ENCODE results near the gene GRK1. TPM values are rescaled to one million over a fixed set of nuclear protein-coding genes. Genes with fewer than 3 reads are reported as not detected.

The GRK1 gene
- total RNA-seq, 1 experiment from 2014 or later, result not detected

DNA sequence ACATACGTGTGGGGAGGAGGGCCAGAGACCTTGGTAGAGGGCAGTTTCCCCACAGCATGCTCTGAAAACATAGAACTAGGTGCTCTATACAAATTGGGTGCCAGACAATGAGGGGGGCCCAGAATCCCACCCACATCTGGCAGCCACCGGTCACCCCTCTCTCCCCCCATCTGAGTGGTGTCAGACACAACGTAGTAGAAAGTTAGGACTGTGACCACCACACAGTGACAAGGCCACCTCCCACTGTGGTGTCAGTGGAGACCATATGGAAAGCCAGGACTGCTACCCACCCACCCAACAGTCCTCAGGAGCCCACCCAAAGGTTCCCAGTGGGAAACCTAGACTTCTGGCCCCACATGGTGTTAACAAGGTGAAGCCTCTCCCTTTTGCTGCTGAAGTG lies 7.0 kb upstream of the GRK1 start:
- H3K79me2 ChIP-seq (ENCODE audit: low read length), result no peaks in the 10 kb centered on the region
- no peaks in the 10 kb centered on the region for H4K20me1 ChIP-seq (ENCODE audit: insufficient read depth, low read depth, low read length)
- no peaks in the 10 kb centered on the region for H3K27me3 ChIP-seq (ENCODE audit: low read length)
- peaks cover 6% of the 10 kb centered on the region; the same call in 1 of the 2 replicates for H3K9me3 ChIP-seq (ENCODE audit: low read length)
- no peak overlapping the region for H3K27ac ChIP-seq (ENCODE audit: low read length)
- no peaks in the 10 kb centered on the region for H3K4me1 ChIP-seq (ENCODE audit: low read length)
- H2AFZ ChIP-seq (ENCODE audit: low read length), result no peak overlapping the region
- H3K4me2 ChIP-seq (ENCODE audit: low read depth, low read length, poor library complexity, severe bottlenecking), result no peak overlapping the region
- H3K9me2 ChIP-seq (replicated peaks; ENCODE audit: insufficient read depth, low read length), result no peaks in the 10 kb centered on the region
- no peak overlapping the region for H3K4me3 ChIP-seq (ENCODE audit: low read length)
- no peaks in the 10 kb centered on the region for H3K36me3 ChIP-seq (ENCODE audit: insufficient read depth, low read length)
- DNase-seq, result no peak
- H3K9ac ChIP-seq (ENCODE audit: low read length), result no peak overlapping the region

DNA sequence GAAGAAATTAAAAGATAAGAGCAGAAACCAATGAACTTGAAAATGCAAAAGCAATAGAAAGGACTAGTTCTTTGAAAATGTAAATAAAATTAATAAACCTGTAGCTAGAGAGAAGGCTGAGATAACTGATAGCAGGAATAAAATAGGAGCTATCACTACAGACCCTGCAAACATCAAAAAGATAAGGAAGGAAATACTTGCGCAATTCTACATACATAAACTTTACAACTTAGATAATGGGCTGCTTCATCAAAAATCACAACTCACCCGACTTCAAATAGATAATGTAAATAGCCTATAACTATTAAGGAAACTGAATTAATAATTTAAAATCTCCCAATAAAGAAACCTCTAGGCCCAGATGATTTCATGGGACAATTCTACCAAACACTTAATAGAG lies 5.5 kb upstream of the GRK1 start:
- Histone ChIP-seq H2AFZ (ENCODE audit: low read length) (no peak overlapping the region), H3K79me2 (ENCODE audit: low read length) (no peaks in the 10 kb centered on the region), H3K9ac (ENCODE audit: low read length) (no peak overlapping the region), H3K4me2 (ENCODE audit: low read depth, low read length, poor library complexity, severe bottlenecking) (no peak overlapping the region), H3K36me3 (ENCODE audit: insufficient read depth, low read length) (no peaks in the 10 kb centered on the region), H3K4me3 (ENCODE audit: low read length) (no peak overlapping the region), H3K9me3 (ENCODE audit: low read length) (peaks cover 6% of the 10 kb centered on the region; the same call in 1 of the 2 replicates), H3K27ac (ENCODE audit: low read length) (no peak overlapping the region), H4K20me1 (ENCODE audit: insufficient read depth, low read depth, low read length) (no peaks in the 10 kb centered on the region), H3K4me1 (ENCODE audit: low read length) (no peaks in the 10 kb centered on the region), H3K9me2 (replicated peaks; ENCODE audit: insufficient read depth, low read length) (no peaks in the 10 kb centered on the region), H3K27me3 (ENCODE audit: low read length) (no peaks in the 10 kb centered on the region)
- no peak for DNase-seq

DNA sequence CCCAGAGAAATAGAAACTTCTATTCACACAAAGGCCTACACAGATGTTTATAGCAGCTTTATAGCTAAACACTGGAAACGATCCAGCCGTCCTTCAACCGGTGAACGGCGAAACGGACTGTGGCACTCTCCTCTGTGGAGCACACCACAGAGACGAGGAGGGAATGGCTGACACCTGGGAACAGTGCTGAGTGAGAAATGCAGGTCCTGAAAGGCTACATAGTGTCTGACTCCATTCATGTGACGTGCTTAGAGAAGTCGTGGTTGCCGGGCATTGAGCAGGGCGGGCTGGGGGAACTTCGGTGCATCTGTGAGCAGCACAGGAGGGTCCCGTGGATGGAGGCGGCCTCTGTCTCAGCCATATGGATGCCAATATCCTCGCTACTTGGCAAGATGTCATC lies 3.1 kb upstream of the GRK1 start:
- H3K27ac ChIP-seq (ENCODE audit: low read length), result no peak overlapping the region
- H3K9me3 ChIP-seq (ENCODE audit: low read length), result peaks cover 6% of the 10 kb centered on the region; the same call in 1 of the 2 replicates
- no peaks in the 10 kb centered on the region for H3K79me2 ChIP-seq (ENCODE audit: low read length)
- H3K4me3 ChIP-seq (ENCODE audit: low read length), result no peak overlapping the region
- H3K4me1 ChIP-seq (ENCODE audit: low read length), result no peaks in the 10 kb centered on the region
- no peaks in the 10 kb centered on the region for H3K9me2 ChIP-seq (replicated peaks; ENCODE audit: insufficient read depth, low read length)
- H3K4me2 ChIP-seq (ENCODE audit: low read depth, low read length, poor library complexity, severe bottlenecking), result no peak overlapping the region
- no peak overlapping the region for H3K9ac ChIP-seq (ENCODE audit: low read length)
- H3K27me3 ChIP-seq (ENCODE audit: low read length), result no peaks in the 10 kb centered on the region
- H3K36me3 ChIP-seq (ENCODE audit: insufficient read depth, low read length), result no peaks in the 10 kb centered on the region
- H4K20me1 ChIP-seq (ENCODE audit: insufficient read depth, low read depth, low read length), result no peaks in the 10 kb centered on the region
- no peak overlapping the region for H2AFZ ChIP-seq (ENCODE audit: low read length)
- no peak for DNase-seq

DNA sequence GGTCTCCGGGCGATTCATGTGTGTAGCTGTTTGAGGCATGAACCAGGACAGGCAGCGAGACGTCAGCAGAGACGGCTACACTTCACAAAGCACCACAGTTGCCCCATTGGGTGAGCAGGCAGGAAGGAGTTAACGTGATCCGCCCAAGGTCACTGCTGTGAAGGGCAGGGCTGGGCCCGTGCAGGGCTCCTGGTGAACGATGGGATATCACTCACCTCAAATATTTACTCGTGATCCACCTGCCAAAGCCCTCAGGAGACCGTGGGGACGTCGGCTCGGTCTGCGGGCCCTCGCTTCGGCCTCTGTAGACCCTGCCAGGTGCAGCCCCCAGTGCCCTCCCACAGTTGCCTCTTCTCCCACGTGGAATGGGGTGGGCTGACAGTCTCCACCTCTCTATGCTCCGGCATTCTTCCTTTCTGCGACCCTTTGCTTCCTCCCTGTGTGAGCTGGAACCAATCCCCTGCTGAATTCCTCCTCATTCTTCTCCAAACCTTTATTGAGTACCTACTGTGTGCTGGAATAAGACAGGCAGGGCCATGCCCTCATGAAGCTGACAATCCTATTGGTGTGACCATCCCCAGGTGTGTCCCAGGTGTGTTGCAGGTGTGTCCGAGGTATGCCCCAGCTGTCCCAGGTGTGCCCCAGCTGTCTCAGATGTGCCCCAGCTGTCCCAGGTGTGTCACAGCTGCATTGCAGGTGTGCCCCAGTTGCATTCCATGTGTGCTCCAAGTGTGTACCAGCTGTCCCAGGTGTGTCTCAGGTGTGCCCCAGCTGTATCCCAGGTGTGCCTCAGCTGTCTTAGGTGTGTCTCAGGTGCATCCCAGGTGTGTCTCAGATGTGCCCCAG lies 2.0 kb upstream of the GRK1 start:
- Histone ChIP-seq H2AFZ (ENCODE audit: low read length) (no peak overlapping the region), H3K4me2 (ENCODE audit: low read depth, low read length, poor library complexity, severe bottlenecking) (no peak overlapping the region), H3K4me3 (ENCODE audit: low read length) (no peak overlapping the region), H3K27ac (ENCODE audit: low read length) (no peak overlapping the region), H3K9me3 (ENCODE audit: low read length) (peaks cover 6% of the 10 kb centered on the region; the same call in 1 of the 2 replicates), H3K9me2 (replicated peaks; ENCODE audit: insufficient read depth, low read length) (no peaks in the 10 kb centered on the region), H4K20me1 (ENCODE audit: insufficient read depth, low read depth, low read length) (no peaks in the 10 kb centered on the region), H3K27me3 (ENCODE audit: low read length) (no peaks in the 10 kb centered on the region), H3K36me3 (ENCODE audit: insufficient read depth, low read length) (no peaks in the 10 kb centered on the region), H3K79me2 (ENCODE audit: low read length) (no peaks in the 10 kb centered on the region), H3K9ac (ENCODE audit: low read length) (no peak overlapping the region), H3K4me1 (ENCODE audit: low read length) (no peaks in the 10 kb centered on the region)
- no peak for DNase-seq

DNA sequence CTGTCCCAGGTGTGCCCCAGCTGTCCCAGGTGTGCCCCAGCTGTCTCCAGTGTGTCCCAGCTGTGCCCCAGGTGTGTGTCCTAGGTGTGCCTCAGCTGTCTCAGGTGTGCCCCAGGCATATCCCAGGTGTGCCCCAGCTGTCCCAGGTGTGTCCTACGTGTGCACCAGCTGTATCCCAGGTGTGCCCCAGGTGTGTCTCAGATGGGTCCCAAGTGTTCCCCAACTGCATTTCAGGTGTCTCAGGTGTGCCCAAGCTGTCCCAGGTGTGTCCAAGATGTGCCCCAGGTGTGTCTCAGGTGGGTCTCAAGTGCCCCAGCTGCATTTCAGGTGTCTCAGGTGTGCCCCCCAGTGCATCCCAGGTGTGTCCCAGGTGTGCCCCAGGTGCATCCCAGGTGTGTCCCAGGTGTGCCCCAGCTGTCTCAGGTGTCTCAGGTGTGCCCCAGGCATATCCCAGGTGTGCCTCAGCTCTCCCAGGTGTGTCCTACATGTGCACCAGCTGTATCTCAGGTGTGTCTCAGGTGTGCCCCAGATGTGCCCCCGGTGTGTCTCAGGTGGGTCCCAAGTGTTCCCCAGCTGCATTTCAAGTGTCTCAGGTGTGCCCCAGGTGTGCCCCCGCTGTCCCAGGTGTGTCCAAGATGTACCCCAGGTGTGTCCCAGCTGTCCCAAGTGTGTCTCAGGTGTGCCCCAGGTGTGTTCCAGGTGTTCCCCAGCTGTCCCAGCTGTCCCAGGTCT lies 1.3 kb upstream of the GRK1 start:
- Histone ChIP-seq H3K4me2 (ENCODE audit: low read depth, low read length, poor library complexity, severe bottlenecking) (no peak overlapping the region), H2AFZ (ENCODE audit: low read length) (no peak overlapping the region), H3K27me3 (ENCODE audit: low read length) (no peaks in the 10 kb centered on the region), H3K4me3 (ENCODE audit: low read length) (no peak overlapping the region), H3K9me3 (ENCODE audit: low read length) (peaks cover 4% of the 10 kb centered on the region; the same call in 1 of the 2 replicates), H3K9ac (ENCODE audit: low read length) (no peak overlapping the region), H3K79me2 (ENCODE audit: low read length) (no peaks in the 10 kb centered on the region), H3K36me3 (ENCODE audit: insufficient read depth, low read length) (no peaks in the 10 kb centered on the region), H4K20me1 (ENCODE audit: insufficient read depth, low read depth, low read length) (no peaks in the 10 kb centered on the region), H3K27ac (ENCODE audit: low read length) (no peak overlapping the region), H3K9me2 (replicated peaks; ENCODE audit: insufficient read depth, low read length) (no peaks in the 10 kb centered on the region), H3K4me1 (ENCODE audit: low read length) (no peaks in the 10 kb centered on the region)
- no peak for DNase-seq

DNA sequence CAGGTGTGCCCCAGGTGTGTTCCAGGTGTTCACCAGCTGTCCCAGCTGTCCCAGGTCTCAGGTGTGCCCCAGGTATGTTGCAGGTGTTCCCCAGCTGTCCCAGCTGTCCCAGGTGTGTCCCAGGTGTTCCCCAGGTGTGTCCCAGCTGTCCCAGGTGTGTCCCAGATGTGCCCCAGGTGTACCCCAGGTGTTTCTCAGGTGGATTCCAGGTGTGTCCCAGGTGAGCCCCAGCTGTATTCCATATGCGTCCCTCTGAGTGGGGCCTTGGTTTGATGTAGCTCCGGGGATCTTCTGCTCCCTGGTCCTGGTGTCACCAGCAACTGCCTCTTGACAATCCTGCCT lies 719 bp upstream of the GRK1 start:
- no peak overlapping the region for H3K4me2 ChIP-seq (ENCODE audit: low read depth, low read length, poor library complexity, severe bottlenecking)
- H4K20me1 ChIP-seq (ENCODE audit: insufficient read depth, low read depth, low read length), result no peaks in the 10 kb centered on the region
- no peak for DNase-seq
- H3K4me3 ChIP-seq (ENCODE audit: low read length), result no peak overlapping the region
- no peaks in the 10 kb centered on the region; the same call in 1 of the 2 replicates for H3K9me3 ChIP-seq (ENCODE audit: low read length)
- no peaks in the 10 kb centered on the region for H3K79me2 ChIP-seq (ENCODE audit: low read length)
- H3K36me3 ChIP-seq (ENCODE audit: insufficient read depth, low read length), result no peaks in the 10 kb centered on the region
- no peak overlapping the region for H3K9ac ChIP-seq (ENCODE audit: low read length)
- no peak overlapping the region for H3K27ac ChIP-seq (ENCODE audit: low read length)
- no peaks in the 10 kb centered on the region for H3K27me3 ChIP-seq (ENCODE audit: low read length)
- no peaks in the 10 kb centered on the region for H3K9me2 ChIP-seq (replicated peaks; ENCODE audit: insufficient read depth, low read length)
- H3K4me1 ChIP-seq (ENCODE audit: low read length), result no peaks in the 10 kb centered on the region
- no peak overlapping the region for H2AFZ ChIP-seq (ENCODE audit: low read length)

DNA sequence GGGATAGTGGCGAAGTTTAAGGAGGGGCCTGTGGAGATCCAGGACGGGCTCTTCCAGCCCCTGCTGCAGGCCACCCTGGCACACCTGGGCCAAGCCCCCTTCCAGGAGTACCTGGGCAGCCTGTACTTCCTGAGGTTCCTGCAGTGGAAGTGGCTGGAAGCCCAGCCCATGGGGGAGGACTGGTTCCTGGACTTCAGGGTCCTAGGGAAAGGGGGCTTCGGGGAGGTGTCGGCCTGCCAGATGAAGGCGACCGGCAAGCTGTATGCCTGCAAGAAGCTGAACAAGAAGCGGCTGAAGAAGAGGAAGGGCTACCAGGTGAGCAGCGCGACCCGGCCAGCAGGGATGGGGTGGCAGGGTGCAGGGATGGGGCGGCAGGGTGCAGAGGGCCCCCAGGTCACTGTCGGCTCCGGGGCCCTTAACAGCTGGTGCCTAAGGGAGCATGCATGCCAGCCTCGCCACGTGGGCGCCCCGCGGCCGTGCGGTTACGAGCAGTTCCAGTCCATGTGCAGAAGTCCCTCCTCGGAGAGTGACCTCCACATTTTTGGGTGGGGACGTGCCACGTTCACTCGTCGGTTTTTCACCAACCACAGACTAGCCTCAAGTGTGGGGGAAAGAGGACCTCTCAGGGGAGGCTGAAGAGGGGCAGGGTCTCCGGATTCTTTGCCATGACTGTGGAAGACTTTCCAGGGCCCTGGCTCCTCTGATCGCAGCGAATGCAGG lies 912 bp downstream of the GRK1 start:
- H2AFZ ChIP-seq (ENCODE audit: low read length), result no peak overlapping the region
- no peaks in the 10 kb centered on the region for H3K36me3 ChIP-seq (ENCODE audit: insufficient read depth, low read length)
- no peaks in the 10 kb centered on the region; the same call in 1 of the 2 replicates for H3K9me3 ChIP-seq (ENCODE audit: low read length)
- no peaks in the 10 kb centered on the region for H3K9me2 ChIP-seq (replicated peaks; ENCODE audit: insufficient read depth, low read length)
- H3K4me3 ChIP-seq (ENCODE audit: low read length), result no peak overlapping the region
- H3K9ac ChIP-seq (ENCODE audit: low read length), result no peak overlapping the region
- no peak for DNase-seq
- H3K79me2 ChIP-seq (ENCODE audit: low read length), result no peaks in the 10 kb centered on the region
- H3K27ac ChIP-seq (ENCODE audit: low read length), result no peak overlapping the region
- H3K4me2 ChIP-seq (ENCODE audit: low read depth, low read length, poor library complexity, severe bottlenecking), result no peak overlapping the region
- no peaks in the 10 kb centered on the region for H4K20me1 ChIP-seq (ENCODE audit: insufficient read depth, low read depth, low read length)
- H3K27me3 ChIP-seq (ENCODE audit: low read length), result no peaks in the 10 kb centered on the region
- H3K4me1 ChIP-seq (ENCODE audit: low read length), result no peaks in the 10 kb centered on the region

DNA sequence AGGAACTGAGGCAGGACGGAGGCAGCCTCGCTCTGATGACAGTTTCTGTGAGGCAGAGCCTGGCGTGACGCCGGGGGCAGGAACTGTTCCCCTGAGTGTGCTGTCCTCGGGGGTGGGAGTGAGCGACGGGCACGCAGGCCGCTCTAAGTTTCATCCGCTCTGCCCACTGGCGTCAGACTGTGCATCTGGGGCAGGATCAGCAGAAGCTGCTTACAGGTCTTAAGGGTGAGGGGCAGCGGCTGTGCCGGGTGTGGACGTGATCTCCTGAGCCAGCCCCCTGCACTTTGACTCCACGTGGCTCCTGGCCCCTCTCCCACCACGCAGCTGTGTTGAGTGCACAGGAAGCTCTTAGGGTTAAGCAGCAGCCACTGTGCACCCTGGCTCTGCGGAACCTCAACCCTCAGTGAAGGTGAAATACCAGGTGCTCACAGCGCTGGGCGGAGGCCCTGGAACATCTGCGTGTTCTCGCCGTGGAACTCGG lies 1.5 kb downstream of the GRK1 start:
- H3K36me3 ChIP-seq (ENCODE audit: insufficient read depth, low read length), result no peaks in the 10 kb centered on the region
- H3K27ac ChIP-seq (ENCODE audit: low read length), result no peak overlapping the region
- H4K20me1 ChIP-seq (ENCODE audit: insufficient read depth, low read depth, low read length), result no peaks in the 10 kb centered on the region
- no peaks in the 10 kb centered on the region; the same call in 1 of the 2 replicates for H3K9me3 ChIP-seq (ENCODE audit: low read length)
- no peaks in the 10 kb centered on the region for H3K4me1 ChIP-seq (ENCODE audit: low read length)
- no peak overlapping the region for H3K9ac ChIP-seq (ENCODE audit: low read length)
- no peak overlapping the region for H3K4me3 ChIP-seq (ENCODE audit: low read length)
- no peaks in the 10 kb centered on the region for H3K9me2 ChIP-seq (replicated peaks; ENCODE audit: insufficient read depth, low read length)
- no peak overlapping the region for H3K4me2 ChIP-seq (ENCODE audit: low read depth, low read length, poor library complexity, severe bottlenecking)
- no peak for DNase-seq
- H3K27me3 ChIP-seq (ENCODE audit: low read length), result no peaks in the 10 kb centered on the region
- H3K79me2 ChIP-seq (ENCODE audit: low read length), result no peaks in the 10 kb centered on the region
- H2AFZ ChIP-seq (ENCODE audit: low read length), result no peak overlapping the region

All from Karpas-422 (cell line).